Glutamatergic neuron (in vitro differentiated cells): ENCODE data around the gene NEU1. TPM values are rescaled to one million over a fixed set of nuclear protein-coding genes. Genes with fewer than 3 reads are reported as not detected.
"Not testable (repeated sequence)": the region's sequence is repeated elsewhere in the genome, so short reads cannot be mapped to it uniquely, and the experiment has no call there.

Experiments
- DNase-seq: peaks from one replicate; pipeline ENCODE4 v3.0.0; 2022
- H3K27ac Mint-ChIP-seq: one replicate; pipeline ENCODE4 v1.8.0; 2020; ENCODE audit warnings: mild to moderate bottlenecking, mixed read lengths, inconsistent platforms; ENCODE audit not compliant: unreplicated experiment
- H3K27me3 Mint-ChIP-seq: one replicate; pipeline ENCODE4 v1.8.0; 2020; ENCODE audit warnings: mild to moderate bottlenecking, moderate library complexity, mixed read lengths, inconsistent platforms; ENCODE audit not compliant: unreplicated experiment
- H3K36me3 Mint-ChIP-seq: one replicate; pipeline ENCODE4 v1.8.0; 2020; ENCODE audit warnings: mild to moderate bottlenecking, mixed read lengths, inconsistent platforms; ENCODE audit not compliant: unreplicated experiment
- H3K4me1 Mint-ChIP-seq: one replicate; pipeline ENCODE4 v1.8.0; 2020; ENCODE audit warnings: mild to moderate bottlenecking, low read depth, mixed read lengths, inconsistent platforms; ENCODE audit not compliant: unreplicated experiment
- H3K4me3 Mint-ChIP-seq: one replicate; pipeline ENCODE4 v1.8.0; 2020; ENCODE audit warnings: mild to moderate bottlenecking, mixed read lengths, inconsistent platforms; ENCODE audit not compliant: unreplicated experiment
- H3K9me3 Mint-ChIP-seq: one replicate; pipeline ENCODE4 v1.8.0; 2020; ENCODE audit warnings: mild to moderate bottlenecking, moderate library complexity, mixed read lengths, inconsistent platforms; ENCODE audit not compliant: unreplicated experiment
- CTCF ChIP-seq: fragments of 200-600 bp; sonication (generic); IDR thresholded peaks from one replicate; pipeline ENCODE4 v1.5.0; 2021; ENCODE audit not compliant: partially characterized antibody, unreplicated experiment
- total RNA-seq: library from RNA; stranded (reverse); fragmentation: NEBNext Ultra II Directional; extraction: Animal tissue kit (Norgen Biotek cat#: 25700); gene quantifications from one replicate; pipeline ENCODE4 v1.2.1, GENCODE V29; 2021; ENCODE audit not compliant: unreplicated experiment

The NEU1 gene
- total RNA-seq, 1 donor from 2014 or later, result 40.2 TPM

DNA sequence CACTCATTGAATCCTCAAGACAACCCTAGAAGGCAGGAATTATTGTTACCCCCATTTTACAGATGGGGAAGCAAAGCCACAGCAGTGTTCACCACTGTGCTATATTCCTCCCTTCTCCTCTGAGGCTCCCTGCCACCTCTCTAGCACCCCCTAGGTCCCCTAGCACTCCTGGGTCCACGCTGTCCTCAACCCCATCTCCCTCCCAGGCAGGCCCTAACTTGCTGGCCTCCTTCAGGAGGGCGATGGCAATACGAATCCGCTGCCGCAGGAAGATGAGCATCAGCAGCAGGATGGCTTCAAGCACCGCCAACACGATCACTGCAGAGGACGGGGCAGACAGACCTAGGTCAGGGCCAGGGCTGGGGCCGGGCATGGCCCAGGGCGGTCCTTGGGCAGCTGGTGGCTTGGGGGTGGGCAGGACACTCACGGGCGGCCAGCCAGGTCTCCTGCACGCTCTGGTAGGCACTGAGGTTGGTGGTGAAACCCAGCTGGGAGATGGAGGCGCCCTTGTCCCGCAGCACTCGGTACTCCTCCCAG, 7.8 kb upstream of the NEU1 start:
- H3K4me3 Mint-ChIP-seq, result no peak overlapping the region
- H3K9me3 Mint-ChIP-seq, result no peaks in the 10 kb centered on the region
- DNase-seq, result no peak
- no peak for TF ChIP-seq CTCF
- H3K4me1 Mint-ChIP-seq, result no peaks in the 10 kb centered on the region
- no peak overlapping the region for H3K27ac Mint-ChIP-seq
- peaks cover 3% of the 10 kb centered on the region for H3K27me3 Mint-ChIP-seq
- H3K36me3 Mint-ChIP-seq, result no peaks in the 10 kb centered on the region

DNA sequence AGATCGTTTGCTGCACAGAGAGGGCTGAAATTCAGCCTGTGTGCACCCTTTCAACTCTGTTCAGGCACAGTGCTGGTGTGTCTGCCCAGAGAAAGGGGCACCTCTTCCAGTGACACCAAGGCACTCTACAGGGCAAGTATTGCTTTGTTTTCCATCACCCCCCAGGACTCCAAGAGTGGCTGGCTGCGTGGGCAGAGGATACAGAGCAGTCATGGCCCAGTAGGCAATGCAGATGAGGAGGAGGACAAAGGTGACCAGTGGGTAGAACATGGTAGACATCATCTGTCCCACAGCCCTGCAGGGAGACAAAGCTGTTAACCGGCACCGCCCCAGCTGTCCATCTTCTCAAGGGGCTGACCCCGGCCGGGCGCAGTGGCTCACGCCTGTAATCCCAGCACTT, 6.7 kb upstream of the NEU1 start:
- TF ChIP-seq CTCF, result no peak
- peaks cover 3% of the 10 kb centered on the region for H3K27me3 Mint-ChIP-seq
- H3K27ac Mint-ChIP-seq, result no peak overlapping the region
- peaks cover 2% of the 10 kb centered on the region for H3K4me1 Mint-ChIP-seq
- DNase-seq, result no peak
- no peaks in the 10 kb centered on the region for H3K36me3 Mint-ChIP-seq
- no peaks in the 10 kb centered on the region for H3K9me3 Mint-ChIP-seq
- no peak overlapping the region for H3K4me3 Mint-ChIP-seq

GRCh38 chr6:31868658-31868971, 6.0 kb upstream of the NEU1 start:
- H3K4me1 Mint-ChIP-seq, result not testable (repeated sequence)

DNA sequence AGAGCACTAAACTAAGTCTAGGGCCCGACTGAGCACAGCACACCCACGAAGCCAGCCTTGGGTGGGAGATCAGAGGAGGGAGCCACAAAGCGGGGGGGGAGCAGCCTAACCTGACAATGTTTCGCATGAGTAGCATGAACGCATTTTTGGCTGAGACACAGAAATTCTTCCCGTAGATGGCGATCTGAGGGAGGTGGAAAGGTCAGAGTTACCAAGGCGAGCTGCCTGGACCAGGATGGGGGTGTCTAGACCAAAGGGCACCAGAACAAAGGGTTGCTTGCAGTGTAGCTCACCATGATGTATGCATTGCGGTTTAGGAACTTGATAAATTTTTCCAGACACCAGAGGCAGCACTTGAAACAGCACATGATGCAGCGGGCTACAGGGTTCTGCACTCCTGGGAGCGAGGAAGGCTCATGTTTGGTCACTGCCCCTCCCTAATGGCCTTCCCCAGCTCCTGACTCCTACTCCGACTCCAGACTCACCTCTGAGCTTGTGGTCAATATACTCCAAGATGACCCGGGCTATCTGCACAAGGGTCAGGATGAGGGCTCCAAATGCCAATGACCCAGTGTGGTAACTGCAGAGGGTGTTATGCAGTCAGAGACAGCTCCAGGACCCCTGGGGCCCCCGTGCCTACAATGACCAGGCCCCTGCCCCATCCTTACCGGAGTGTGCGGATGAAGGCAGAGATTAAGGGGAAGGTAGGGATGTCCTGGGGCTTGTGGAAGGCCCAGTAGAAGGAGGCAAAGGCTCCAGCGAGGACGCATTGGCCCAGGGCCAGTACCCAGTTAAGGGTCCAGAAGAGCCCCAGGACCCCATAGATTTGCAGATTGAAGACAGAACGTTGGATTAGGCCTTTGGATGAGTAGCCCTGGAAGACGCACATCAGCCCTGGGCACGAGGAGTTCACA, 2.8 kb upstream of the NEU1 start:
- Mint-ChIP-seq H3K4me1 (peaks cover 2% of the 10 kb centered on the region), H3K4me3 (peak overlapping the region; percentile 59), H3K27ac (peak overlapping the region; percentile 29), H3K27me3 (peaks cover 7% of the 10 kb centered on the region), H3K36me3 (no peaks in the 10 kb centered on the region), H3K9me3 (peaks cover 2% of the 10 kb centered on the region)
- no peak for DNase-seq
- no peak for TF ChIP-seq CTCF

More at GRCh38 chr6:31868658-31868971, 6.0 kb upstream of the NEU1 start:
- not testable (repeated sequence) for H3K9me3 Mint-ChIP-seq, H3K36me3 Mint-ChIP-seq, H3K27ac Mint-ChIP-seq, DNase-seq, H3K4me3 Mint-ChIP-seq, H3K27me3 Mint-ChIP-seq

GRCh38 chr6:31864818-31865204, 2.2 kb upstream of the NEU1 start:
- peaks cover 2% of the 10 kb centered on the region for H3K4me1 Mint-ChIP-seq
- DNase-seq, result no peak
- peaks cover 7% of the 10 kb centered on the region for H3K27me3 Mint-ChIP-seq
- H3K4me3 Mint-ChIP-seq, result peak overlapping the region; percentile 59
- H3K27ac Mint-ChIP-seq, result peak overlapping the region; percentile 29
- no peak for TF ChIP-seq CTCF
- no peaks in the 10 kb centered on the region for H3K36me3 Mint-ChIP-seq
- peaks cover 2% of the 10 kb centered on the region for H3K9me3 Mint-ChIP-seq

- not testable (repeated sequence) for H3K36me3 Mint-ChIP-seq, H3K4me1 Mint-ChIP-seq, H3K27me3 Mint-ChIP-seq, H3K9me3 Mint-ChIP-seq, DNase-seq
- H3K4me3 Mint-ChIP-seq, result peak overlapping the region; percentile 97
- H3K27ac Mint-ChIP-seq, result peak overlapping the region; percentile 96
Observed at GRCh38 chr6:31864123-31864562, 1.5 kb upstream of the NEU1 start.
